Right renal cortex interstitium (tissue), 3 donors: Measurements from ENCODE around the gene ANKRD17. TPM values are rescaled to one million over a fixed set of nuclear protein-coding genes. Genes with fewer than 3 reads are reported as not detected.
"Not testable (repeated sequence)": the region's sequence is repeated elsewhere in the genome, so short reads cannot be mapped to it uniquely, and the experiment has no call there.

Source experiments
- DNase-seq, 3 donors: peaks; one replicate each; pipeline ENCODE4 v3.0.0-alpha.2; 2013; ENCODE audit warnings: low read depth in 3 of 3, low spot score in 2 of 3
- polyA plus RNA-seq, 3 donors: library from polyadenylated mRNA; unstranded; fragments of 120-200 nt; gene quantifications; one replicate each; pipeline ENCODE4 v1.2.1, GENCODE V29; 2013; ENCODE audit not compliant: insufficient read length in 3 of 3

The ANKRD17 gene
- polyA plus RNA-seq, 3 donors = 76.8 to 84.6 (median 78.9) TPM

DNA sequence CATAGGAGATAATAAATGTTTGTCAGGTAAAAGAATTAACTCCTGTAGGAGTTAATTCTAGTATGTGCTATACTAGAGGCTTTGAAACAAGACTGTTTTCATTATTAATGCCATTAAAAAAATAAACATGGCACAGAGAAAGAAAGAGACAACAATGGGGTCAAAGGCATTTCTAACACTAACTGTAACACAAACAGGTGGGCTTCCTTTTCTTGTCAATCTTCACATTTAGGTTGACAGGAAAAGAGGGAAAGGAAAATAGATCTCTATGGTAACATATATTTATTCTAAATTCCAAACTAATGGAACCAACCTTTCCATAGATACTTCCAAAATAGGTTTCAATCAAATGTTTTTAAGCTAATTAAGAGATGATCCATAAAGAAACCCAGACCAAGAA, 9.8 kb downstream of the ANKRD17 start:
- no peak for DNase-seq

DNA sequence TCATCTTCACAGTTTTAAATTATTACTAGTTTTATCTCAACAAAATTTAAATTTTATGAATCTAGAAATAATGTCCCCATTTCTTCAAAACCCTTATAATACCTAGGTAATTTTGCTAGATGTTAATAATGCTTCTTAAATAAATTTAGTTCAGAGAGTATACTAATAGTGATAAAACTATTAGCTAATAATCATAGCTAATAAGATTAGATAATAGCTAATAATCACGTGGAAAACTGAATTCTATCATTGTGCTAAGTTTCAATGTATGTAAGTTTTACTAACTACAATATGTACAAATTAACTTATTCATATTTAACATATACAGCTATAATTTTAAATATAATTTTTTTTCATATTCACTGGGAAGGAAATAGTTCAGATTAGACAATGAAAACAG, 10.2 kb downstream of the ANKRD17 start:
- DNase-seq = no peak

DNA sequence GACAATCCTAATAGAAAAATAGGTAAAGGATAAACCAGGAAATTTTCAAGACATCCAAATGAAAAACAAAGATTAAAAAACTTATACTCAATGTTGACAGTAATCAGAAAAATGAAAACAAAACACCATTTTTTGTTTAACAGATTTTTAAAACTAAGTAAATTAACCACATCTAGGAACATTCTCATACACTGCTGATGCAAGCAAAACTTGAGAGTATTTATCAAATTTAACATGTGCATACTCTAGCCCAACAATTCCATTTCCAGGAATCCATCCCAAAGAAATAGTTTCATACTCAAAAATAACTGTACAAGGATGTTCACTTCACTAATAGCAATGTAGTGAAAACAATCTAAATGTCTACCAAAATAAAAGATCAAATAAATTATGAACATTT, 11.5 kb downstream of the ANKRD17 start:
- no peak for DNase-seq

DNA sequence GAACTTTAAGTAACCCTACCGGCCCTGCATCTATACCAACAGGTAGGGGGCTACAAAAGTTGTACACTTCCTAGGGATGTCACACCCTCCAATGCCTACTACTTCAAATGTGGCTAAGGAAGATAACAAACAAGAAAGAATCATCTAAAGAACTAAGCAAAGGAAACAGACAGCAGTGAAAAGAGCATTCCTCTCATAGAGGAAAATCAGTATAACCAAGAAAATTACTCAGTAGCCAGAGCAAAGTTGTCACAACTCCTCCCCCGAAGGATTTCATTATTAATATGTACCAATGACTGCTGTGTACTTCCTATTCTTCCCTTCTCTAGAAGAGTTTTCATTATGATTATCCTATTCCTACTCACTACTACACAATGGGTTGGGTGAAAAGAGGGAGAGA, 12.6 kb downstream of the ANKRD17 start:
- no peak for DNase-seq

GRCh38 chr4:73244945-73245601, 13.5 kb downstream of the ANKRD17 start:
- DNase-seq = no peak

- DNase-seq = no peak
These were observed 21.6 kb downstream of the ANKRD17 start for GRCh38 chr4:73237044-73237443.

DNA sequence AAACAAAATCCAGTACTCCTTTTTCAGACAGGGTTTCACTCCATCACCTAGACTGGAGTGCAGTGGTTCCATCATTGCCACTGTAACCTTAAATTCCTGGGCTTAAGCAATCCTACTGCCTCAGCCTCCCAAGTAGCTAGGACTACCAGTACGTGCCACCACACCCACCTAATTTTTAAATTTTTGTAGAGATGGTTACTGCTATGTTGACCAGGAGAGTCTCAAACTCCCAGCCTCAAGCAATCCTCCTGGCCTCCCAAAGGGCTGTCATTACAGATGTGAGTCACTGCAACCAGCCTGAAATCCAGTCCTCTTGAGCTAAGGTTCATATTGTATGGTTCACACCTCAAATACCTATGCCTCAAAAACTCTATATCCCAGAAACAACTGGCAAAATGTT, 22.4 kb downstream of the ANKRD17 start:
- DNase-seq = no peak

GRCh38 chr4:73234712-73235111, 23.9 kb downstream of the ANKRD17 start:
- DNase-seq = no peak

DNA sequence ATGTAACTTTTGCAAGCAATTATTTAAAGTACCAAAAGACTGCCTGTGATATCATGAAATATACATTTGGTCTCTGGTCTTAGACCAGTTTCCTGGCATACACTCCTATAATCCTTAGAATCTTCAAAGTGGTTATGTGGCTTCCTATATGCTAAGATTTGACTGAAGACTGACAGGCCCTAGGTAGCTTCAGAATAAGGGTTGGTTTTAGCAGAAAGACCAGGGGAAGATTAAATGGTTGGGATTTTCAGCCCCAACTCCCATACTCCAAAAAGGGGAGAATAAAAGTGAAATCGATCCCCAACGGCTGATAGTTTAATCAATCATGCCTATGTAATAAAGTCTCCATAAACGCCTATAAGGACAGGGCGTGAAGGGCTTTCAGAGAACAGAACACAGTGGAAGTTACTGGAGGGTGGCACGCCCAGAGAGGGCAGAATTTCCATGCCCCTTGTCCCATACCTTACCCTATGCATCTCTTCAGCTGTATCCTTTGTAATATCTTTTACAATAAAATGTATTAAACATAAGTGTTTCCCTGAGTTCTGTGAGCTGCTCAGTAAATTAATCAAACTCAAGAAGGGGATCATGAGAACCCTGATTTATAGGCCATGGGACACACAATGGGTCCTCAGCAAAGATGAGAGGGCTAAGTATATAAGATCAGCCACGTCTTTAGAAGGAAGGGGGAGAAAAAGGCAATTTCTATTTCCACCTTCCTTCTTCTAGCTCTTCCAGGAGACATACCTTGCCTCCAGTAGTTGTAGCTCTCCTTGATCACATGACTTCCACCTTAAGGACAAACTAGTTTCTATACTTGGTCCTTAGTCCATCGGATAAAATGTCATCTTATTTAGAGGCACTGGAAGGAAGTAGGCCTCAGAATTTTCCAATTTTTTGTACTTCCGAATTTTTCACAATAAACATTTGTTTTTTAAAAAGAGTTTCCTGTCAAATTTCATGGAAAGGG, 26.8 kb downstream of the ANKRD17 start:
- no peak for DNase-seq

DNA sequence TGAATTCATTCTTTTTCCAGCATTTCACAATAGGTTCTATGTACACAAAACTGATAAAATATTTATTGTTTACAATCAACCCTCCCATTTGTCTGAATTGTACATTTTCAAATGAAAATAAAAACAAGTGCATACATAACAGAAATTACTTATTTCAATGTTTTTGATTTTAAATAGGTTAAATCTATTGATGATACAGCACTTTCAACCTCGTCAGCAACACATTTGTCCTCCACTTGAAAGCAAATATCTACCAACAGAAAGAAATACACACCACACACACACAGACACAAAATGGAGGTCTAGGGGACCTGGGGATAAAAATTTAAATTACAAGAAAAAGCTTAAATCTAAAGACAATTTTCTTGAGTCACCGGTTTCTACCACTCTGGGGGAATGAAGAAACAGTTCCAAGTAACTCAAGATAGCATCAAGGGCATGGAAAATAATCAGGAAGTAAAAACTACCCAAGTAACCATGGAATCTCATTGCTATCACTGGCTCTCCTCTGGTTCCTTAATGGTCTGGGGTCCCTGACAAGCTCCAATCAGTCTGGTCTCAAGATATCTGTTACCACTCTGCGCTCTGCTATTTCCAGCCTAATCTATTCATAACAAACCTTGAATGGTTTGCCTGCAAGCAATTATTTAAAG, 27.6 kb downstream of the ANKRD17 start:
- DNase-seq = no peak

DNA sequence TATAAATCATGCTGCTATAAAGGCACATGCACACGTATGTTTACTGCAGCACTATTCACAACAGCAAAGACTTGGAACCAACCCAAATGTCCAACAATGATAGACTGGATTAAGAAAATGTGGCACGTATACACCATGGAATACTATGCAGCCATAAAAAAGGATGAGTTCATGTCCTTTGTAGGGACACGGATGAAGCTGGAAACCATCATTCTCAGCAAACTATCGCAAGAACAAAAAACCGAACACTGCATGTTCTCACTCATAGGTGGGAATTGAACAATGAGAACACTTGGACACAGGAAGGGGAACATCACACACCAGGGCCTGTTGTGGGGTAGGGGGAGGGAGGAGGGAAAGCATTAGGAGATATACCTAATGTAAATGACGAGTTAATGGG, 29.8 kb downstream of the ANKRD17 start:
- DNase-seq = not testable (repeated sequence)

DNA sequence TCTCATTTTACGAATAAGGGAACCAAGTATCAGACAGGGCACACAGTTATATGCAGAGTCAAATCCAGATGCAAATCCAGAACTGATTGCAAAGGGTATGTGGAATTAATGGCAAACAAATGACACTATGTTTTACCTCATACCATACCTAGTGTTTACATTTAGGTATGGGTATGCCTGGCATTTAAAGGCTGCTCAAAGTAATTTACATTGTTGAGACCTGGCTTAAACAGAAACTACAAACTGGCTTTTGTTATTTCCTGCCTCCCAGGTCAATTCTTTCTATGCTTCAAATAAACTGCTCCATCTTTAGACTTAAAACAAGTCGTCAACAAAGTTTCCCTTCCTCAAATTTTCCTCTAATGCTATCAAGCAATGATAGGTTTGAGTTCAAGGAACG, 33.7 kb downstream of the ANKRD17 start:
- DNase-seq = no peak

DNA sequence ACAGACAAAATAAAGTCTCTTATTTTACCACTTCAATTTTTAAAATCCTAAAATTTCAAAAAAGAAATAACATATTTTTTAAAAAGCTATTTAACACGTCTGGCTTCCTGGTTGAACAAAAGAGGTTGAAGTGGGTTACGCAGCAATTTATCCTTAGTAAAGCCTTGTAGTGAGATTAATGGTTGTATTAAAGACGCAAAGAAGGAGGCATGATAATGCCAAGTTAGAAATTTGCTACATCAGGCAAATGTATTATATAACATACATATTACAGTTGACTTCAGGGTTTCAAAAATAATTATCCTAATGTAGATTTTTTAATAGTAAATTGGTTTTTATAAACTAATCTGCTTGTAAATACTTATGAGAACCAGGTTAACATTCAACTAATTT, 35.3 kb downstream of the ANKRD17 start:
- no peak for DNase-seq

GRCh38 chr4:73222466-73223257, 35.9 kb downstream of the ANKRD17 start:
- peak; percentile 69 to 80 (median 79) for DNase-seq

DNA sequence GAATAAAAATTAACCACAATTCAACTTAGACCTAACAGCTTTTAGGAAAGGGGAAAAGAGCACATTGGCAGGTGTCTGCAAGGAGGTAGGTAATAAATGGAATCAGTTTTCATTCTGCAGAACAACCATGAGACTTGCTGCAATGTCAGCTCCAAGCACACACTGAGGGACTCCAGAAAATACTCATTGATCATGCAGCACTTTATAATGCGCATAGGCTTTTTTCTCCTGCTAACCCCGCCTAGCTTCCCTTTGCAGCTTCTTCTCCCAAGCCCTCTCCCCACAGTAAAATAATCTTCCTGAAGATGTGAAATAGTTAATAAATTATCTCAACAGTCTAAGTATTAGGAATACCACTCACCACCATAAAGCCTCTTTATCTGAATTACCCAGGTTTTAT, 36.9 kb downstream of the ANKRD17 start:
- no peak for DNase-seq

DNA sequence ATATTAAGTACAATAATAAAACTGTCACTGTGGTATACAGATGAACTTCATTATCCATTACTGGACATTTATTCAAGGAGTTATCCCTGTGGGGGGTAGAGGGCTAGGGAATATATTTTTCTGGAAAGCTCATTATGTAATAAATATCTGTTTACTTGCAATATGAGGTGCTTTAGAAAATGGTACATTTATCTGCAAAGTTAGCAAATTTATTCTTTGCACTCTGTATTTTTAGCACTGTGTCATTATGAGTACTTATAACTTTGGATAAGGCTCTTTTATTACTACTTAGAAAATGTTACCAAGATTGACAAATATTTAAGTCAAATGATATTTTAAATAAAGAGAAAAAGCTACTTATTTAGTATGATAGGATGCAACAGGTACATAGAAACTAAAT, 37.8 kb downstream of the ANKRD17 start:
- DNase-seq = no peak

- DNase-seq = no peak
These were observed 44.5 kb downstream of the ANKRD17 start for GRCh38 chr4:73213916-73214653.

GRCh38 chr4:73212982-73213730, 45.4 kb downstream of the ANKRD17 start:
- no peak for DNase-seq

- no peak for DNase-seq
These were observed 46.6 kb downstream of the ANKRD17 start for GRCh38 chr4:73211968-73212367.
